ENCODE data around the gene ARHGEF10L.

DNA sequence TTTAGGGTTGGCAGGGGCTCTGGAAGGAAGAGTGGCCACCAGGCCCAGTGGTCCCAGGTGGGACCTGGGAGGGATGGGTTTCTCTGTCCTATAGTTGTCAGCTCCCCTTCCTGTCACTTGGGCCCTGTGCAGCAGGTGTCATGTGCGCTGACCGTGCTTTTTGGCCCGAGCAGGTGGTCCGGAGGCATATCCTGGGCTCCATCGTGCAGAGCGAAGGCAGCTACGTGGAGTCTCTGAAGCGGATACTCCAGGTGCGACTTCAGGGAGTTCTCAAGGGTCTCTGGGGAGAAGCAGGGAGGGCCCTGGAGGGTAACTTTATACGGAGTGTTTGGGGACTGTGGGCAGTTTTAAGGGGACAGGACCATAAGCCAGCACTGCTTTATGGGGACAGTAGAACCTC, 82.2 kb downstream of the ARHGEF10L start:
- TF ChIP-seq, protein P1, sequence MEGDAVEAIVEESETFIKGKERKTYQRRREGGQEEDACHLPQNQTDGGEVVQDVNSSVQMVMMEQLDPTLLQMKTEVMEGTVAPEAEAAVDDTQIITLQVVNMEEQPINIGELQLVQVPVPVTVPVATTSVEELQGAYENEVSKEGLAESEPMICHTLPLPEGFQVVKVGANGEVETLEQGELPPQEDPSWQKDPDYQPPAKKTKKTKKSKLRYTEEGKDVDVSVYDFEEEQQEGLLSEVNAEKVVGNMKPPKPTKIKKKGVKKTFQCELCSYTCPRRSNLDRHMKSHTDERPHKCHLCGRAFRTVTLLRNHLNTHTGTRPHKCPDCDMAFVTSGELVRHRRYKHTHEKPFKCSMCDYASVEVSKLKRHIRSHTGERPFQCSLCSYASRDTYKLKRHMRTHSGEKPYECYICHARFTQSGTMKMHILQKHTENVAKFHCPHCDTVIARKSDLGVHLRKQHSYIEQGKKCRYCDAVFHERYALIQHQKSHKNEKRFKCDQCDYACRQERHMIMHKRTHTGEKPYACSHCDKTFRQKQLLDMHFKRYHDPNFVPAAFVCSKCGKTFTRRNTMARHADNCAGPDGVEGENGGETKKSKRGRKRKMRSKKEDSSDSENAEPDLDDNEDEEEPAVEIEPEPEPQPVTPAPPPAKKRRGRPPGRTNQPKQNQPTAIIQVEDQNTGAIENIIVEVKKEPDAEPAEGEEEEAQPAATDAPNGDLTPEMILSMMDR (optimal IDR thresholded peaks at IDR 0.05 in 1 of 3, IDR thresholded peaks at IDR 0.05 in 1 of 3, conservative IDR thresholded peaks at IDR 0.05 in 1 of 3; ENCODE audit: extremely low read depth in 1 of 3, insufficient read depth in 2 of 3, low read length in 3 of 3): no peak
- no peak for TF ChIP-seq EZH2 (IDR thresholded peaks at IDR 0.05; ENCODE audit: low read length)

All from keratinocyte (primary cell).